SU-DHL-6 (cell line): ENCODE measurements around the gene GPR63.

Source experiments
- CTCF ChIP-seq: fragments of 200-600 bp; sonication (generic); IDR thresholded peaks from one replicate; pipeline ENCODE4 v1.5.1; 2017; ENCODE audit warnings: antibody characterized with exemption, mild to moderate bottlenecking, low read length, moderate library complexity; ENCODE audit not compliant: insufficient read depth, poor library complexity, severe bottlenecking
- EZH2phosphoT487 ChIP-seq: fragments of 200-600 bp; sonication (generic), shearing (Covaris generic); conservative IDR thresholded peaks from 2 replicates; pipeline ENCODE4 v1.6.1; 2018; ENCODE audit warnings: mild to moderate bottlenecking, antibody characterized with exemption, low read length, moderate library complexity, mixed read lengths

- TF ChIP-seq CTCF (no peak), EZH2phosphoT487 (no peak)
These were observed 52.6 kb downstream of the GPR63 start for GRCh38 chr6:96784650-96785049.
